ENCODE measurements around the gene PTPN2. TPM values are rescaled to one million over a fixed set of nuclear protein-coding genes. Genes with fewer than 3 reads are reported as not detected.
A peak's percentile ranks its signal among the peaks of the same experiment; 100 is the strongest.

The PTPN2 gene
- total and polyA plus RNA-seq, 9 of the 15 experiments (the other 6 are each of a cell fraction or from before 2014, with no cell fraction given): 36.6 to 66.4 (median 43.8) TPM

DNA sequence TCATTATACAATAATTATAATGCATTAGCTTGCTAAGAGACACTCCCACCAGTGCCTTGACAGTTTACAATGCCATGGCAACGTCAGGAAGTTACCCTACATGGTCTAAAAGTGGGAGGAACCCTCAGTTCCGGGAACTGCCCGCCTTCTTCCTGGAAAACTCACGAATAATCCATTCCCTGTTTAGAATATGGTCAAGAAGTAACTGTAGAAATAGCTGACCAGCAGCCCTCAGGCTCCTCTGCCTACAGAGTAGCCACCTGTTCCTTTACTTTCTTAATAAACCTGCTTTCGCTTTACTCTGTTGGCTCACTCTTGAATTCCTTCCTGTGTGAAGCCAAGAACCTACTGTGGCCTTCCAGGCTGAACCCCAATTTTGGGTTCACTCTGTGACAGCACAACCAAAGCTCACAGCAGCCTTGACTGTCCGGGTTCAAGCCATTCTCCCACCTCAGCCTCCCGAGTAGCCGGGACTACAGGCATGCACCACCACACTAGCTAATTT lies 20.0 kb upstream of the PTPN2 start (continued):
- TF ChIP-seq, protein P1, sequence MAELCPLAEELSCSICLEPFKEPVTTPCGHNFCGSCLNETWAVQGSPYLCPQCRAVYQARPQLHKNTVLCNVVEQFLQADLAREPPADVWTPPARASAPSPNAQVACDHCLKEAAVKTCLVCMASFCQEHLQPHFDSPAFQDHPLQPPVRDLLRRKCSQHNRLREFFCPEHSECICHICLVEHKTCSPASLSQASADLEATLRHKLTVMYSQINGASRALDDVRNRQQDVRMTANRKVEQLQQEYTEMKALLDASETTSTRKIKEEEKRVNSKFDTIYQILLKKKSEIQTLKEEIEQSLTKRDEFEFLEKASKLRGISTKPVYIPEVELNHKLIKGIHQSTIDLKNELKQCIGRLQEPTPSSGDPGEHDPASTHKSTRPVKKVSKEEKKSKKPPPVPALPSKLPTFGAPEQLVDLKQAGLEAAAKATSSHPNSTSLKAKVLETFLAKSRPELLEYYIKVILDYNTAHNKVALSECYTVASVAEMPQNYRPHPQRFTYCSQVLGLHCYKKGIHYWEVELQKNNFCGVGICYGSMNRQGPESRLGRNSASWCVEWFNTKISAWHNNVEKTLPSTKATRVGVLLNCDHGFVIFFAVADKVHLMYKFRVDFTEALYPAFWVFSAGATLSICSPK (IDR thresholded peaks at IDR 0.05; ENCODE audit: borderline replicate concordance): no peak
- TF ChIP-seq ATF7 (IDR thresholded peaks at IDR 0.05): peak; percentile 65; the same call in 1 of the 2 replicates
- TF ChIP-seq MAZ (CRISPR knock-in tag; conservative IDR thresholded peaks at IDR 0.05 in 1 of 2, IDR thresholded peaks at IDR 0.05 in 1 of 2): 0 out of 4 replicates have a peak, but pooled peaks of 1 of the 2 experiments have one; percentile 29
- TF ChIP-seq, protein P2, sequence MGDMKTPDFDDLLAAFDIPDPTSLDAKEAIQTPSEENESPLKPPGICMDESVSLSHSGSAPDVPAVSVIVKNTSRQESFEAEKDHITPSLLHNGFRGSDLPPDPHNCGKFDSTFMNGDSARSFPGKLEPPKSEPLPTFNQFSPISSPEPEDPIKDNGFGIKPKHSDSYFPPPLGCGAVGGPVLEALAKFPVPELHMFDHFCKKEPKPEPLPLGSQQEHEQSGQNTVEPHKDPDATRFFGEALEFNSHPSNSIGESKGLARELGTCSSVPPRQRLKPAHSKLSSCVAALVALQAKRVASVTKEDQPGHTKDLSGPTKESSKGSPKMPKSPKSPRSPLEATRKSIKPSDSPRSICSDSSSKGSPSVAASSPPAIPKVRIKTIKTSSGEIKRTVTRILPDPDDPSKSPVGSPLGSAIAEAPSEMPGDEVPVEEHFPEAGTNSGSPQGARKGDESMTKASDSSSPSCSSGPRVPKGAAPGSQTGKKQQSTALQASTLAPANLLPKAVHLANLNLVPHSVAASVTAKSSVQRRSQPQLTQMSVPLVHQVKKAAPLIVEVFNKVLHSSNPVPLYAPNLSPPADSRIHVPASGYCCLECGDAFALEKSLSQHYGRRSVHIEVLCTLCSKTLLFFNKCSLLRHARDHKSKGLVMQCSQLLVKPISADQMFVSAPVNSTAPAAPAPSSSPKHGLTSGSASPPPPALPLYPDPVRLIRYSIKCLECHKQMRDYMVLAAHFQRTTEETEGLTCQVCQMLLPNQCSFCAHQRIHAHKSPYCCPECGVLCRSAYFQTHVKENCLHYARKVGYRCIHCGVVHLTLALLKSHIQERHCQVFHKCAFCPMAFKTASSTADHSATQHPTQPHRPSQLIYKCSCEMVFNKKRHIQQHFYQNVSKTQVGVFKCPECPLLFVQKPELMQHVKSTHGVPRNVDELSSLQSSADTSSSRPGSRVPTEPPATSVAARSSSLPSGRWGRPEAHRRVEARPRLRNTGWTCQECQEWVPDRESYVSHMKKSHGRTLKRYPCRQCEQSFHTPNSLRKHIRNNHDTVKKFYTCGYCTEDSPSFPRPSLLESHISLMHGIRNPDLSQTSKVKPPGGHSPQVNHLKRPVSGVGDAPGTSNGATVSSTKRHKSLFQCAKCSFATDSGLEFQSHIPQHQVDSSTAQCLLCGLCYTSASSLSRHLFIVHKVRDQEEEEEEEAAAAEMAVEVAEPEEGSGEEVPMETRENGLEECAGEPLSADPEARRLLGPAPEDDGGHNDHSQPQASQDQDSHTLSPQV (IDR thresholded peaks at IDR 0.05): peak; percentile 66
- TF ChIP-seq, protein P3, sequence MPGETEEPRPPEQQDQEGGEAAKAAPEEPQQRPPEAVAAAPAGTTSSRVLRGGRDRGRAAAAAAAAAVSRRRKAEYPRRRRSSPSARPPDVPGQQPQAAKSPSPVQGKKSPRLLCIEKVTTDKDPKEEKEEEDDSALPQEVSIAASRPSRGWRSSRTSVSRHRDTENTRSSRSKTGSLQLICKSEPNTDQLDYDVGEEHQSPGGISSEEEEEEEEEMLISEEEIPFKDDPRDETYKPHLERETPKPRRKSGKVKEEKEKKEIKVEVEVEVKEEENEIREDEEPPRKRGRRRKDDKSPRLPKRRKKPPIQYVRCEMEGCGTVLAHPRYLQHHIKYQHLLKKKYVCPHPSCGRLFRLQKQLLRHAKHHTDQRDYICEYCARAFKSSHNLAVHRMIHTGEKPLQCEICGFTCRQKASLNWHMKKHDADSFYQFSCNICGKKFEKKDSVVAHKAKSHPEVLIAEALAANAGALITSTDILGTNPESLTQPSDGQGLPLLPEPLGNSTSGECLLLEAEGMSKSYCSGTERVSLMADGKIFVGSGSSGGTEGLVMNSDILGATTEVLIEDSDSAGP (CRISPR knock-in tag; IDR thresholded peaks at IDR 0.05): no peak
- TF ChIP-seq, protein P4, sequence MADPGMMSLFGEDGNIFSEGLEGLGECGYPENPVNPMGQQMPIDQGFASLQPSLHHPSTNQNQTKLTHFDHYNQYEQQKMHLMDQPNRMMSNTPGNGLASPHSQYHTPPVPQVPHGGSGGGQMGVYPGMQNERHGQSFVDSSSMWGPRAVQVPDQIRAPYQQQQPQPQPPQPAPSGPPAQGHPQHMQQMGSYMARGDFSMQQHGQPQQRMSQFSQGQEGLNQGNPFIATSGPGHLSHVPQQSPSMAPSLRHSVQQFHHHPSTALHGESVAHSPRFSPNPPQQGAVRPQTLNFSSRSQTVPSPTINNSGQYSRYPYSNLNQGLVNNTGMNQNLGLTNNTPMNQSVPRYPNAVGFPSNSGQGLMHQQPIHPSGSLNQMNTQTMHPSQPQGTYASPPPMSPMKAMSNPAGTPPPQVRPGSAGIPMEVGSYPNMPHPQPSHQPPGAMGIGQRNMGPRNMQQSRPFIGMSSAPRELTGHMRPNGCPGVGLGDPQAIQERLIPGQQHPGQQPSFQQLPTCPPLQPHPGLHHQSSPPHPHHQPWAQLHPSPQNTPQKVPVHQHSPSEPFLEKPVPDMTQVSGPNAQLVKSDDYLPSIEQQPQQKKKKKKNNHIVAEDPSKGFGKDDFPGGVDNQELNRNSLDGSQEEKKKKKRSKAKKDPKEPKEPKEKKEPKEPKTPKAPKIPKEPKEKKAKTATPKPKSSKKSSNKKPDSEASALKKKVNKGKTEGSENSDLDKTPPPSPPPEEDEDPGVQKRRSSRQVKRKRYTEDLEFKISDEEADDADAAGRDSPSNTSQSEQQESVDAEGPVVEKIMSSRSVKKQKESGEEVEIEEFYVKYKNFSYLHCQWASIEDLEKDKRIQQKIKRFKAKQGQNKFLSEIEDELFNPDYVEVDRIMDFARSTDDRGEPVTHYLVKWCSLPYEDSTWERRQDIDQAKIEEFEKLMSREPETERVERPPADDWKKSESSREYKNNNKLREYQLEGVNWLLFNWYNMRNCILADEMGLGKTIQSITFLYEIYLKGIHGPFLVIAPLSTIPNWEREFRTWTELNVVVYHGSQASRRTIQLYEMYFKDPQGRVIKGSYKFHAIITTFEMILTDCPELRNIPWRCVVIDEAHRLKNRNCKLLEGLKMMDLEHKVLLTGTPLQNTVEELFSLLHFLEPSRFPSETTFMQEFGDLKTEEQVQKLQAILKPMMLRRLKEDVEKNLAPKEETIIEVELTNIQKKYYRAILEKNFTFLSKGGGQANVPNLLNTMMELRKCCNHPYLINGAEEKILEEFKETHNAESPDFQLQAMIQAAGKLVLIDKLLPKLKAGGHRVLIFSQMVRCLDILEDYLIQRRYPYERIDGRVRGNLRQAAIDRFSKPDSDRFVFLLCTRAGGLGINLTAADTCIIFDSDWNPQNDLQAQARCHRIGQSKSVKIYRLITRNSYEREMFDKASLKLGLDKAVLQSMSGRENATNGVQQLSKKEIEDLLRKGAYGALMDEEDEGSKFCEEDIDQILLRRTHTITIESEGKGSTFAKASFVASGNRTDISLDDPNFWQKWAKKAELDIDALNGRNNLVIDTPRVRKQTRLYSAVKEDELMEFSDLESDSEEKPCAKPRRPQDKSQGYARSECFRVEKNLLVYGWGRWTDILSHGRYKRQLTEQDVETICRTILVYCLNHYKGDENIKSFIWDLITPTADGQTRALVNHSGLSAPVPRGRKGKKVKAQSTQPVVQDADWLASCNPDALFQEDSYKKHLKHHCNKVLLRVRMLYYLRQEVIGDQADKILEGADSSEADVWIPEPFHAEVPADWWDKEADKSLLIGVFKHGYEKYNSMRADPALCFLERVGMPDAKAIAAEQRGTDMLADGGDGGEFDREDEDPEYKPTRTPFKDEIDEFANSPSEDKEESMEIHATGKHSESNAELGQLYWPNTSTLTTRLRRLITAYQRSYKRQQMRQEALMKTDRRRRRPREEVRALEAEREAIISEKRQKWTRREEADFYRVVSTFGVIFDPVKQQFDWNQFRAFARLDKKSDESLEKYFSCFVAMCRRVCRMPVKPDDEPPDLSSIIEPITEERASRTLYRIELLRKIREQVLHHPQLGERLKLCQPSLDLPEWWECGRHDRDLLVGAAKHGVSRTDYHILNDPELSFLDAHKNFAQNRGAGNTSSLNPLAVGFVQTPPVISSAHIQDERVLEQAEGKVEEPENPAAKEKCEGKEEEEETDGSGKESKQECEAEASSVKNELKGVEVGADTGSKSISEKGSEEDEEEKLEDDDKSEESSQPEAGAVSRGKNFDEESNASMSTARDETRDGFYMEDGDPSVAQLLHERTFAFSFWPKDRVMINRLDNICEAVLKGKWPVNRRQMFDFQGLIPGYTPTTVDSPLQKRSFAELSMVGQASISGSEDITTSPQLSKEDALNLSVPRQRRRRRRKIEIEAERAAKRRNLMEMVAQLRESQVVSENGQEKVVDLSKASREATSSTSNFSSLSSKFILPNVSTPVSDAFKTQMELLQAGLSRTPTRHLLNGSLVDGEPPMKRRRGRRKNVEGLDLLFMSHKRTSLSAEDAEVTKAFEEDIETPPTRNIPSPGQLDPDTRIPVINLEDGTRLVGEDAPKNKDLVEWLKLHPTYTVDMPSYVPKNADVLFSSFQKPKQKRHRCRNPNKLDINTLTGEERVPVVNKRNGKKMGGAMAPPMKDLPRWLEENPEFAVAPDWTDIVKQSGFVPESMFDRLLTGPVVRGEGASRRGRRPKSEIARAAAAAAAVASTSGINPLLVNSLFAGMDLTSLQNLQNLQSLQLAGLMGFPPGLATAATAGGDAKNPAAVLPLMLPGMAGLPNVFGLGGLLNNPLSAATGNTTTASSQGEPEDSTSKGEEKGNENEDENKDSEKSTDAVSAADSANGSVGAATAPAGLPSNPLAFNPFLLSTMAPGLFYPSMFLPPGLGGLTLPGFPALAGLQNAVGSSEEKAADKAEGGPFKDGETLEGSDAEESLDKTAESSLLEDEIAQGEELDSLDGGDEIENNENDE (IDR thresholded peaks at IDR 0.05; ENCODE audit: low read depth, low read length): no peak
- TF ChIP-seq NBN (IDR thresholded peaks at IDR 0.05; ENCODE audit: low read depth): no peak

Measured in K562 (cell line).